RPMI8226 (cell line): ENCODE data around the gene APBA1.

Source experiments
- DNase-seq: peaks from one replicate; pipeline ENCODE4 v3.0.0-alpha.2; 2015

The APBA1 gene

DNA sequence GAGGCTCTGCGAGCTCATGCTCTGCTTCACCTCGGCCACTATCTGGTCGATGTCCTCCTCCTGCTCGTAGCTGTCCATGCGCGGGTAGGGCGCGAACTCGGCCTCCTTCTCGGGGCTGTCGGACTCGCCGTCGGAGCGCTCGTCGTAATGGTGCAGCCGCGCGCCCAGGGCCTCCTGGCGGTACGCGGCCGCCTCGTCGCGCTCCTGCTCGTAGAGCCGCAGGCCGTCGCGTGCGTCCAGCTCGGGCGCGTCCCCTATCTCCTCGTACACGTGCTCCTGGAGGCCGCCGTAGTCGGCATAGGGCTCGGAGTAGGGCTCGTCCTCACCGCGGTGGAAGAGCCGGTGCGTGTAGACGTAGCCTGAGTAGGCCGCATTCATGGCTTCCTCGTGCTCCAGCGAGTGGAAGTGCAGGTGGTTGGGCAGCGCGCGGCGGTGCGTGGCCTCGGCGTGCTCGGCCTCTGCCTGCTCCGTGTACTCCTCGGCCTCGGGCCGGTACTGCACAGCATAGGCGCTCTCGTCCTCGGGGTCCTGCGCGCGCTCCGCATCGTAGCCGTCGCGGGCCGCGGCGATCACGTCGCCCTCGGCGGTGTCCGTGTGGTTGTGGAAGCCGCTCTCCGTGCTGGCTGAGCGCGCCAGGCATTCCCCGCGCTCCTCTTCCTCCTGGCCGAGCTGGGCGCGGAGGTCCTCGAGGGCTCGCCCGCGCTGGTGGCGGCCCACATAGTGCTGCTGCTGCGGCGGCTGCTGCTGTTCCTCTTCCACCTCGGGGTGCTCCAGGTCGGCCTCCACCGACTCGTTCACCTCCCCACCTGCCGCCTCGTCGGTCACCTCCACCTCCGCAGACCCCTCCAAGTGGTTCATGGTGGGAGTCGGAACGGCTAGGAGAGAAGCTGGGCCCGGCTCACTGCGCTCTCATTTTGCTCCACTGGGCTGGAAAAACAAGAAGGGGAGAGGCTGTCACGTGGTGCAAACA, 155.5 kb downstream of the APBA1 start:
- no peak for DNase-seq

DNA sequence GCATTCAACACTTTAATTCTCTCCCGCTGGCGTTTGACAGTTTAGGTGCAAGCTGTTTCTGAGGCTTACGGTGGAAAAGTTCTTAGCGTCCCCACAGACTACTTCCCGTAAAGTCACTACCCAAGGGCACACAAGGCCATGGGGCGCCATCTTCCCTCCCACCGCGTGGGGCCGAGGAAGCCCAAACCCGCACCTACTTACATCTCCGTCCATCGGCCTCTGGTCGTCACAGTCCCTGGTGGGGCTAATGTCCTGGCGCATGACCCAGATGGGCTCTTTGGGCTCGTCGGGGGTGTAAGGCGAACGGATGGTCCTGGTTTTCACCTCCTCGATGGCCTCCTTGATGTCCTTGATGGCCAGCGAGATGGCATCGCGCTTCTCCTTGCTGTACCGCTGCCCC, 156.4 kb downstream of the APBA1 start:
- DNase-seq, result no peak

DNA sequence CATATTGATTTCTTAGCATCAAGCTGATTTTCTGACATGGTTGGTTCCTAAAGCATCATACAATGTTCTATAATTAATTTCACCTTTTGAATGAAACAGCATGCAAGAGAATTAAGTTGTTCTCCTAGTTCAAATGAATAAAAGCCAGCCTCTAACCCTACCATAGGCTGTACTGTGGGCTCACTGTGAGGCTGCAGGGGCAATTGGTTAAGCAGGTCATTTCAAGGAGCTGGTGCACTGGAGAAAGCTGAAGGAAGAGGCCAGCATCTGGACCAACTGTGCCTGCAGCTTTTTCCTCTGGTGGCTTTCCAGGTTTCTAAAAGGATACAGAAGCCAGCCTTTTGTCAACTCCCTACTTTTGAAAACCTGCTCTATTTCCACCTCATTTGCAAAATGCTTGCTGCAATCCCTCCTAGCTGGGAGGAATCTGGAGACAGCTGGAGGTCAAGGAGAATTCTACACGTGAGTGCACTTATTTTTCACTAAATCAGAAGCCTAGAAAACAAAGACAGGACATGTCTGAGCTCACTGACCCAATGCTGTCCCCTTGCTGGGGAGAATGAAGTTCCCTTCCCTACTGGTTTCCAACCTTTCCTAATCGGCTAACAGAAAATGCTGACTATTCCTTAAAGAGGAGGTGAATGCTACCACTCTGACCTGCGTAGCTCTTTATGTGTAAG, 158.9 kb downstream of the APBA1 start:
- DNase-seq, result no peak

DNA sequence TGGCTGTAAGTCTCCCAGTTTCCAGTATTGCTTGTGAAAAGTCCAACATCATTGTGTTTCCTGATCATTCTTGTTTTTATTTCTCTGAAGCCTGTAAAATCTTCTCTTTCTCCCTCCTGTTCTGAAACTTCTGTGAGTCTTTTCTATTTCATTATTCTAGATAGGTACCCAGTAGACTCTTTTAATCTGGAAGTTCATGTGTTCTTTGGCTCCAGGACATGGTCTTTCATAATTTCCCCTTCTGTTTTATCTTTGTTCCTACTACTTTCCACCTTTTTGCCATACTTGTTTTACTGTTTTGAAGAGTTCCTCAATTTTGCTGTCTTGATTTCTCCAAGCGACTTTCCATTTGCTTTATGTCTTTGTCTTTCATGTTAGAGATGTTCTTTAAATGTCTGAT, 168.1 kb downstream of the APBA1 start:
- DNase-seq, result no peak

DNA sequence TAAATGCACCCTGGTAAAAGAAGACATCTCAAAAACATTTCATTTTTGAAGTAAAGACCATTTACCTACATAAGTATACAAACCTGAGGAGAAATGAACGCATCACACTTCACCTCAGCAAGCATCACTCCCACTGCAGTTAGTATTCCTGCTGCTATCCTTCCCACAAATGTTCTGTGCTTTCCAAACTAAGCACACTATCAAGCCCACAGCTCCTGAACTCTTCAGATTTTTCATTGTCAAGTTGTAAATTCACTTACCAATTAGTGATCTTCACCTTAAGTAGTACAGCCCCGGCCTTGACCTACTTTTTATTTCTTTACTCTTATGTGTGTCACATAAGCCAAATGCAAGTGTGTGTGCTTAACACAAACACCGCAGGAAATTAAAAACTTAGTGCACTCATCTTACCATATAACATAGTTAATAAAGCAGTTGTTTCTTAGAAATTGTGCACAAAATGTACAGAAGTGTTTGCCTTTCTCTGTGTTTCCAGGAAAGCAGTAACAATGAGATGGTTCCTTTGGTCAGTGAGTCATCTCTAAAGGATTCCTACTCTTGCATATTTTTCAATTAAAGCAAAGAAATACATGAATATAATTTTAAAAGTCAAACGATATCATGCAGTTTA, 169.4 kb downstream of the APBA1 start:
- DNase-seq, result no peak

DNA sequence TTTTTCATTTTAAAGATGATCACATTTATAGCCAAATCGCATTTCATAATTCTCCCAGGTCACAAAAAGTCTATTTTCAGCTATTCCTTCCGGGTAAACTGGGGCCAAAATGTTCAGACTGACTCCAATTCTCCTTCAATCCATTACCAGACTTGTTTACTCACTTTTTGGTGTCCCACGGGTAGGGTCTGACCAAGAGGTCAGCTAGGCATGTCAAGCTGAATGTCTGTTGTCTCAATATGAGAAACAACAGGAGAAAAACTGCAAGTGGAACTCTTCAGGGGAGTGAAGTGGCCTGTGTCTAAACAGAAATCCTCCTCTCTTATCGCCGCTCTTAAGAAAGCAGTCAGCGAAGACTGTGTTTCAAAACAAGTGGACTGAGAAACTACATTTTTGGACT, 171.3 kb downstream of the APBA1 start:
- DNase-seq, result no peak

GRCh38 chr9:69499959-69500358, 172.2 kb downstream of the APBA1 start:
- no peak for DNase-seq

DNA sequence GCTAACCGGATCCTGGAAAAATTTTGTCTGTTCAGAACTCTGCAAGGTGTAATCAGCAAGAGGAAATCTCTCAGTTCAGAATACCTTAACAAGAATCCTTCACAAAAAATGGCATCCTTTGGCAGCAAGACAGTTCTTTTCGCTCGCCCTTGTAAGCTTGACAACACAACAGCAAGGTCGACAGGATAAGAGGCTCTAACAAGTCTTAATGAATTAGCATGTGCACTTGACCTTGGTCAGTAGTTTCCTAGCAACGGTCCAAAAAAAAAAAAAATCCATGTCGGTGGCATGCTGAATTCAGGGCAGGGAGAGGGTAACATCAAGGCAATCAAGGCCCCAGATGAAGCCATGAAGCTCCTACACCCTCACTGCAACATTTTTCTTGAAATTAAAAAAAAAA, 172.8 kb downstream of the APBA1 start:
- no peak for DNase-seq

GRCh38 chr9:69498470-69498869, 173.7 kb downstream of the APBA1 start:
- DNase-seq, result no peak

GRCh38 chr9:69497816-69498215, 174.4 kb downstream of the APBA1 start:
- DNase-seq, result no peak

- peak; percentile 51 for DNase-seq
These were observed 175.2 kb downstream of the APBA1 start for GRCh38 chr9:69496846-69497450.

DNA sequence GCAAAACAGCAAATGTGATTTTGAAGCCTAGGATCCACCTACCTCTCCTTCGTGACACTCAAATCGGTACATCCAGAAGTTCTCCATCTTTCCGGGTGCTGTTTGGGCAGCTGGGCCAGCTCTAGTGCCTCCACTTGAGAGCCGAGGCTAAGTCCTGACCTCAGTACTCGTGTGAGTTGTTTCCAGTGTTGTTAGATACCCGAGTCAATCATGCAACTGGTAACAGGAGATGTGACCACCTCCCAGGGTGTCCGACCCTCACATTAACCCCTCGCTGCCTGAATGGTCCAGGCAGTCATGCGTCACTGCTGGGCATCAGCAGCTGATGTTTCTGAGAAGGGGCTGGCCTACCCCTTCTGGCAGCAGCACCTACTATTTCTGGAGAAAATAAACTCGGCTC, 176.9 kb downstream of the APBA1 start:
- no peak for DNase-seq

DNA sequence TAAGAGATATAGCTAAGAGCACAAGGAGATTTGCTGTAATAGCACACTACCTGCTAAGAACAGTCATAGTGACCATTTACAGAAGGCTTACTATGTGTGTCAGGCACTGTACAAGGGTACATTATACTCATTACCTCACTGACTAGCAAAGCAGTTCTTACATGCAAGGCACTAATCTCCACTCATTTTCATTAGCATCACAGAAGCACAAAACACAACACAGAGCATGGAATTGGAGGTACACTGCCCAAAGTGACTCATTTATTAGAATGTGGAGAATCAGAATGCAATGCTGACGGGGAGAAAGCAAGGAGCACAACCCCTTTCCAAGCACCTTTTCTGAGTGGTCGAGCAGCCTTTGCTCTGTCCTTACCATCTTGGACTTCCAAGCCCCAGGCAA, 177.4 kb downstream of the APBA1 start:
- DNase-seq, result no peak

GRCh38 chr9:69494208-69494607, 178.0 kb downstream of the APBA1 start:
- no peak for DNase-seq

- no peak for DNase-seq
These were observed 185.7 kb downstream of the APBA1 start for GRCh38 chr9:69486498-69486897.

DNA sequence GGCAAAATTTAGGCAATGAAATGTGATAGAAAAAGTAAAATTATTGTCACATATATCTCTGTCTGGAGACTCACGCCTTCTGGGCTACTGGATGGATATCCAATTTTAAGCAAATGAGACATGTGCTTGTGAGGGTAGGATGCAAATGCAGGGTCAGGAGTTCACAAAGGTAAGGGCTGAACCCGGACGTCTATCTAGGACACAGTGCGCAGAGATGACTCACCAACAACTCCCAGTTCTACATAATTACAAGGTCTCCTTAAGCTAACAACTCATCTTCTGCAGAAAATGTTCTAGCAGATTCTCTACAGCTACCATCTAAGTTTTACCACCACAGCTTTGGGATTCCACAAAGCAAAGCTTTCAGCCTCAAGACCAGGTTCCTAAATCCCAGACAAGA, 186.7 kb downstream of the APBA1 start:
- peak; percentile 23 for DNase-seq

GRCh38 chr9:69483886-69484422, 188.2 kb downstream of the APBA1 start:
- DNase-seq, result no peak

- no peak for DNase-seq
These were observed 195.4 kb downstream of the APBA1 start for GRCh38 chr9:69476797-69477196.

DNA sequence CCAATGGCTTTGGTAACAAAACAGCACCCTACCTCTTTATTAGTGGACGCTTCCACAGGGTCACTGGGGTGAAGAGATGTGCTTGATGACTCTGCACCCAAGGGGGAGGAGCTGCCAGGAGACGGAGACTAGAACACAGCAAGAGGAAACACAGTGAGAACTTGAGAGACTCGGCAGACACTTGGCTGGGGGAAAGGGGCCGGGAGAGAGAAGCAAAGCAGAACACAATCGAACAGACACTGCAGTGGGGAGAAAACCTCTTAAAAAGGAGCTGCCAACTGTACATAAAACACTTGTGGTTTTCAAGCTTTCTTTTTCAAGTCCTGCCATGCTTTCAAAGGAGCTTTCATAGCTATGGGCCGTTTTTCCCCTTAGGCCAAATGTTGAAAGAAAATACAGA, 196.2 kb downstream of the APBA1 start:
- DNase-seq, result peak; percentile 33

GRCh38 chr9:69474821-69475220, 197.3 kb downstream of the APBA1 start:
- peak; percentile 24 for DNase-seq

GRCh38 chr9:69472101-69472620, 200.0 kb downstream of the APBA1 start:
- no peak for DNase-seq

GRCh38 chr9:69471433-69471832, 200.7 kb downstream of the APBA1 start:
- DNase-seq, result no peak
